Esophagus muscularis mucosa (tissue), 4 donors: ENCODE results near the gene NBEA.

Source experiments
- EP300 ChIP-seq: sonication (generic); formaldehyde crosslinking; IDR thresholded peaks from one replicate; pipeline ENCODE4 v1.6.1; 2017; ENCODE audit warnings: antibody characterized with exemption
- POLR2A ChIP-seq: fragments of 450-650 bp; IDR thresholded peaks from one replicate; pipeline ENCODE4 v1.6.1; 2017; ENCODE audit warnings: antibody characterized with exemption, moderate library complexity, mild to moderate bottlenecking, low read depth
- POLR2AphosphoS5 ChIP-seq, 2 donors: sonication (generic); formaldehyde crosslinking; IDR thresholded peaks; one replicate each; pipeline ENCODE4 v1.6.1; 2017; ENCODE audit warnings: antibody characterized with exemption in 2 of 2
- TF ChIP-seq, protein P1 (sequence below), 3 experiments: fragments of 200-600 bp in 2 of 3; fragments of 450-650 bp in 1 of 3; sonication (generic) in 2 of 3; IDR thresholded peaks; one replicate each; pipeline ENCODE4 v1.5.1; 2017 to 2019; ENCODE audit warnings: antibody characterized with exemption in 3 of 3, mild to moderate bottlenecking in 2 of 3, moderate library complexity in 1 of 3

DNA sequence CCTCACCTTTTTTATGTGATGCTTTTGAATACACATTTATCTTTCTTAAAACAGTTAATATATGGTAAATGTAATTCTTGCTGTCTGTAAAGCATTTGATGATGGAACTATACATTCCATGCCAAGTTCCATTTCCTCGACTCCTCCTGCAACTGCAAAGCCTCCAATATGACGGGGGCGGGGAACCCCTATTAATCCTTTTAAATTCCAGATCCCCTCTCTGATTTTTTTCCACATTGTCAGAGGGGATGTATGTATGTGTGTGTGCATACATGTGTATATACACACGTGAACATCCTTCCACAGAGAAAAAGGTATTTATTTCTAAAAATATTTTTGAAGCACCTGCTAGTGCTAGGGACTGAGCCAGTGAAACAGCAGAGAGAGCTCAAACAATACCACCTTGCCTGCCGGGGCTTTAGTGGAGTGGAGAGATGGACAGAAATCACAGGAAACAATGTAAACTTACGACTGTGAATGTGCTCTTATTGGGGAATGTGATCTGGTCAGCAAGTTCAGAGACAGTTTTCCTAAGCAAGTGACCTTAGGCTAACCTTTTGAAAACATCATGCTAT is 559.7 kb downstream of the NBEA start:
- TF ChIP-seq EP300, result no peak
- TF ChIP-seq, protein P1, sequence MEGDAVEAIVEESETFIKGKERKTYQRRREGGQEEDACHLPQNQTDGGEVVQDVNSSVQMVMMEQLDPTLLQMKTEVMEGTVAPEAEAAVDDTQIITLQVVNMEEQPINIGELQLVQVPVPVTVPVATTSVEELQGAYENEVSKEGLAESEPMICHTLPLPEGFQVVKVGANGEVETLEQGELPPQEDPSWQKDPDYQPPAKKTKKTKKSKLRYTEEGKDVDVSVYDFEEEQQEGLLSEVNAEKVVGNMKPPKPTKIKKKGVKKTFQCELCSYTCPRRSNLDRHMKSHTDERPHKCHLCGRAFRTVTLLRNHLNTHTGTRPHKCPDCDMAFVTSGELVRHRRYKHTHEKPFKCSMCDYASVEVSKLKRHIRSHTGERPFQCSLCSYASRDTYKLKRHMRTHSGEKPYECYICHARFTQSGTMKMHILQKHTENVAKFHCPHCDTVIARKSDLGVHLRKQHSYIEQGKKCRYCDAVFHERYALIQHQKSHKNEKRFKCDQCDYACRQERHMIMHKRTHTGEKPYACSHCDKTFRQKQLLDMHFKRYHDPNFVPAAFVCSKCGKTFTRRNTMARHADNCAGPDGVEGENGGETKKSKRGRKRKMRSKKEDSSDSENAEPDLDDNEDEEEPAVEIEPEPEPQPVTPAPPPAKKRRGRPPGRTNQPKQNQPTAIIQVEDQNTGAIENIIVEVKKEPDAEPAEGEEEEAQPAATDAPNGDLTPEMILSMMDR (IDR thresholded peaks at IDR 0.05), result no peak
- no peak for TF ChIP-seq POLR2A
- no peak for TF ChIP-seq POLR2AphosphoS5 (IDR thresholded peaks at IDR 0.05)
